Activated naive CD4-positive, alpha-beta T cell treated with anti-CD3 and anti-CD28 coated beads, Interleukin-2, amount 50 U/mL, for 72 hours (primary cell): Measurements from ENCODE around the gene MSMP. TPM values are rescaled to one million over a fixed set of nuclear protein-coding genes. Genes with fewer than 3 reads are reported as not detected.

Experiments
- total RNA-seq, 2 donors: library from RNA; stranded (reverse); gene quantifications; one replicate each; pipeline ENCODE4 v1.2.3, GENCODE V29; 2022

MSMP gene
- total RNA-seq, 2 donors from 2014 or later = 0.46 TPM; not detected in 1

Other genes with a start within 250 kb of the MSMP start
- 10 to 100 TPM; 19.4 to 61.3 TPM for gene TESK1, start 149.0 kb downstream of the MSMP start, total RNA-seq
- gene CD72, start 135.9 kb downstream of the MSMP start, total RNA-seq = 10 to 100 TPM; 11.1 to 16.7 TPM
- gene SIT1, start 103.3 kb downstream of the MSMP start, total RNA-seq = 100 to 1,000 TPM in 1 of 2 donors, 10 to 100 TPM in 1; 67.8 to 122 TPM
- gene RMRP, start 96.3 kb downstream of the MSMP start, total RNA-seq = 1,000 to 10,000 TPM; 3,566 to 7,483 TPM
- 10 to 100 TPM; 10.2 to 24.4 TPM for gene CCDC107, start 96.0 kb downstream of the MSMP start, total RNA-seq
- gene ARHGEF39, start 89.1 kb downstream of the MSMP start, total RNA-seq = 10 to 100 TPM; 21.6 to 22.8 TPM
- 1 to 10 TPM in 1 of 2 donors, under 1 TPM in 1; 0.73 to 1.1 TPM for gene CA9, start 80.3 kb downstream of the MSMP start, total RNA-seq
- gene TPM2, start 64.4 kb downstream of the MSMP start, total RNA-seq = 1 to 10 TPM; 5.2 to 9.3 TPM
- 100 to 1,000 TPM; 234 to 334 TPM for gene TLN1, start 22.1 kb downstream of the MSMP start, total RNA-seq
- gene CREB3, start 21.6 kb downstream of the MSMP start, total RNA-seq = 10 to 100 TPM; 22.8 to 25.3 TPM
- 10 to 100 TPM; 23.4 to 57.6 TPM for gene GBA2, start 5.0 kb downstream of the MSMP start, total RNA-seq
- gene RGP1, start 5.0 kb downstream of the MSMP start, total RNA-seq = 10 to 100 TPM; 18.4 to 35.1 TPM
- gene NPR2, start 37.3 kb upstream of the MSMP start, total RNA-seq = 10 to 100 TPM in 1 of 2 donors, 1 to 10 TPM in 1; 6.8 to 16.2 TPM
- 1 to 10 TPM; 1.0 to 1.3 TPM for gene SPAG8, start 58.0 kb upstream of the MSMP start, total RNA-seq
- 10 to 100 TPM; 27.2 to 51.8 TPM for gene HINT2, start 60.8 kb upstream of the MSMP start, total RNA-seq
- not detected for gene FAM221B, start 74.5 kb upstream of the MSMP start, total RNA-seq
- 10 to 100 TPM in 1 of 2 donors, 1 to 10 TPM in 1; 4.0 to 11.2 TPM for gene TMEM8B, start 75.0 kb upstream of the MSMP start, total RNA-seq
- gene OR13J1, start 116.1 kb upstream of the MSMP start, total RNA-seq = not detected
- not detected for gene HRCT1, start 151.9 kb upstream of the MSMP start, total RNA-seq
- not detected for gene SPAAR, start 155.2 kb upstream of the MSMP start, total RNA-seq
- not detected for gene OR2S2, start 203.9 kb upstream of the MSMP start, total RNA-seq